GM12874 (cell line): ENCODE measurements around the gene ANKRD39.

Source experiments
- TF ChIP-seq, protein P1 (sequence below): IDR thresholded peaks from 2 replicates; pipeline ENCODE4 v1.5.1; 2011; ENCODE audit warnings: low read depth, mild to moderate bottlenecking, control low read depth, low read length, moderate library complexity; ENCODE audit not compliant: insufficient read depth

Gene ANKRD39

DNA sequence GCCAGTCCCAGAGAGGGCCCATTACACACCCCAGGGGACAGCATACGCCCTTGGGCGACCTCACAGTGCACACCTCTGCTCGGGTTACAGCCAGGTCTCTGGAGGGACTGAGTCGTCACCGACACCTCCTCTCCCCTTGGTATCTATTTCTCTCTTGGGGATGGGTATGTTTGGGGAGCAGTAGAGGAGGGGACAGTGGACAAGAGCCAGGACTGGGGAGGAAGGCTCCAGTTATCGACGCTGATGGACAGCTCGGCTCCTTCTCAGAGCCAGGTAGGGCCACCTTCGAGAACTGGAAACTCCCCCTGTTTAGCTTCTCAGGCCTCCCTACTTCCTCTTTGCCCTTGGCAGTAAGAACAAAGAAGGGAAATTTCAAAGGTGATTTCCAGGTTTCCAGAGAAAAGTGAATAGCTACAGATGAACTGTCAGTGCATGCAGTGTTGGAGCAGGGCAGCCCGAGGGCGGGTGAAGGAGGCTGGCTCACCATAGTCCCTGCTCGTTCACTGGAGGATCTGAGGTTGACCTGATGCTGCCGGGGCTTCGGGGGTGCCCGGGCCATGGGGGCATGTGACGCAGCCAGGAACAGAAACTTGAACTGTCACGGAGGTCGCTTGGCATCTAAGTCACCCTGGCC lies 16.5 kb upstream of the ANKRD39 start:
- TF ChIP-seq, protein P1, sequence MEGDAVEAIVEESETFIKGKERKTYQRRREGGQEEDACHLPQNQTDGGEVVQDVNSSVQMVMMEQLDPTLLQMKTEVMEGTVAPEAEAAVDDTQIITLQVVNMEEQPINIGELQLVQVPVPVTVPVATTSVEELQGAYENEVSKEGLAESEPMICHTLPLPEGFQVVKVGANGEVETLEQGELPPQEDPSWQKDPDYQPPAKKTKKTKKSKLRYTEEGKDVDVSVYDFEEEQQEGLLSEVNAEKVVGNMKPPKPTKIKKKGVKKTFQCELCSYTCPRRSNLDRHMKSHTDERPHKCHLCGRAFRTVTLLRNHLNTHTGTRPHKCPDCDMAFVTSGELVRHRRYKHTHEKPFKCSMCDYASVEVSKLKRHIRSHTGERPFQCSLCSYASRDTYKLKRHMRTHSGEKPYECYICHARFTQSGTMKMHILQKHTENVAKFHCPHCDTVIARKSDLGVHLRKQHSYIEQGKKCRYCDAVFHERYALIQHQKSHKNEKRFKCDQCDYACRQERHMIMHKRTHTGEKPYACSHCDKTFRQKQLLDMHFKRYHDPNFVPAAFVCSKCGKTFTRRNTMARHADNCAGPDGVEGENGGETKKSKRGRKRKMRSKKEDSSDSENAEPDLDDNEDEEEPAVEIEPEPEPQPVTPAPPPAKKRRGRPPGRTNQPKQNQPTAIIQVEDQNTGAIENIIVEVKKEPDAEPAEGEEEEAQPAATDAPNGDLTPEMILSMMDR = no peak

DNA sequence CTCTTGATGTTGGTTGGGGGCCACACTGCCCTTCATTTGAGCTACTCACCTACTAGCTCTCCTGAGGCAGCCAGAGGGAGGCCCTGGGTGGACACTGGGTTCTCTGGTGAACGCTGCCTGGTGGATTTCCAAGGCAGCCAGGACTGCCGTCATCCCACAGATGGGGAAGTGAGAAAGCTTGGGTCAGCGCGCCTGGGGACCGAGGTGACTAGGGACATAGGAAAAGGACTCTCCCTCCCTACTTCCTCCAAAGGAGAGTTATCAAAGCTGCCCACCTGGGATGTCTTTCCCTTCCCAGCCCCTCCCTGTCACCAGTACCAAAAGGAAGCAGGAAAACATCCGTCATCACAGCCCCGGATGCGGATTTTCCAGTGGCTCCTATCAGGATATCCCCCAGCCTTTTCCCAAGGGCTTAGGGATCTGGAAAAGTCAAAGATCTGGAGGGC lies 15.9 kb upstream of the ANKRD39 start:
- TF ChIP-seq, protein P1 = no peak

DNA sequence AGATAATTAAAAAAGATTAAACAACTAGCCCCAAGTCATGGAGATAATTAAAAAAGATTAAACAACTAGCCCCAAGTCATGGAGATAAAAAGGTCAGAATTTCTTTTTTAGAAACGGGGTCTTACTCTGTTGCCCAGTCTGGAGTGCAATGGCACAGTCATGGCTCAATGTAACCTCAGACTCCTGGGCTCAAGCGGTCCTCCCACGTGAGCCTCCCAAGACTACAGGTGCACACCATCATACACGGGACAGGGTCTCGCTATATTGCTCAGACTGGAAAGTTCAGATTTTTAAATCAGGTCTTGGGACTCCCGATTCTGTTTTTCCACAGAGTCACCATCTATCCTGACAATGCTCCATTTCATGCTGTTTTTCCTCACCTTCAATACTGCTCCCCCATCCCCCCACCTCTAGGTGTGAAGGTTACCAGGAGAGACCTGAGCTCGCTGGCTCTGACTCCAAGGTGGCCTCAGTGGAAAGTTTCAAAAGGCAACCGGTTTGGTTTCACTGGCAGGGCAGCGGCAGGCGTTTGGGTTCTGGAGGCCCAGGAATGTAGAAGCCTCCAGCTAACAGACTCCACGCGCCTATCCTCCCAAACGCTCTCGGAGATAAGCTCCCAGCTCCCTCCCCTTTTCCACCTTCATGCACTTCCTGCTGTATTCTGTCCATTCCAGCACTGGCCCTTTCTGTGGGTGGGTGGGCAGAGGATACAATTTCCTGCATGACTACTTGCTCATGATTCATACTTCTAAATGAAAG lies 15.0 kb upstream of the ANKRD39 start:
- TF ChIP-seq, protein P1 = no peak

DNA sequence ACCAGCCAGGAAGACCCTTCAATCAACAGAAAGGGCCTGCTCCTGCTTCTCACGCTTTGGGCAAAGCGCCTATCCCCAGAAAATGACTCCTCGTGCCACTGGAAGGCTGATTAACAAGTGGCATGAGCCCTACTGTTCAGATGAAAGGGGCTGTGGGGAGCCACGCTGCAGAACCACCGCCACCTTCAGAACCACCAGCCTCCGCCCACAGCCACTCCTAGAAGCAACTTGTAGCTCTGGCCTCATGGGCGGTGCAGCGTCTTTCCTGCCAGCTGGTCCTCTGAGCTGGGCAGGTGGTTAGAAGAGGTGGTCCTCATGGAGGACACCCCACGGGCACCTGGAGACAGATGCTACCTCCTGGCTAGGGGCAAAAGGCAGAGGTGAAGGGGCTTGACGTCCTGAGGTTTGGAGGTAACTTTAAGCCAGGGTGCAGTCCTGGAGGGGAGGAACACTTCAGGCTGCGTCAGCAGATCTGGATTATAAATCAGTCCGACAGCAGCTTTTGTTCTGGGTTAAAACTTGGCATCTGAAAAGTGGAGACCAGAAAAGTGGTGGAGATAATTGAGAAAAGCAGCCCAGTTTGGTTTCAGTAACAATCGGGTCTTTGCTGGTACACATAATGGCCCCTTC lies 12.9 kb upstream of the ANKRD39 start:
- TF ChIP-seq, protein P1 = no peak

DNA sequence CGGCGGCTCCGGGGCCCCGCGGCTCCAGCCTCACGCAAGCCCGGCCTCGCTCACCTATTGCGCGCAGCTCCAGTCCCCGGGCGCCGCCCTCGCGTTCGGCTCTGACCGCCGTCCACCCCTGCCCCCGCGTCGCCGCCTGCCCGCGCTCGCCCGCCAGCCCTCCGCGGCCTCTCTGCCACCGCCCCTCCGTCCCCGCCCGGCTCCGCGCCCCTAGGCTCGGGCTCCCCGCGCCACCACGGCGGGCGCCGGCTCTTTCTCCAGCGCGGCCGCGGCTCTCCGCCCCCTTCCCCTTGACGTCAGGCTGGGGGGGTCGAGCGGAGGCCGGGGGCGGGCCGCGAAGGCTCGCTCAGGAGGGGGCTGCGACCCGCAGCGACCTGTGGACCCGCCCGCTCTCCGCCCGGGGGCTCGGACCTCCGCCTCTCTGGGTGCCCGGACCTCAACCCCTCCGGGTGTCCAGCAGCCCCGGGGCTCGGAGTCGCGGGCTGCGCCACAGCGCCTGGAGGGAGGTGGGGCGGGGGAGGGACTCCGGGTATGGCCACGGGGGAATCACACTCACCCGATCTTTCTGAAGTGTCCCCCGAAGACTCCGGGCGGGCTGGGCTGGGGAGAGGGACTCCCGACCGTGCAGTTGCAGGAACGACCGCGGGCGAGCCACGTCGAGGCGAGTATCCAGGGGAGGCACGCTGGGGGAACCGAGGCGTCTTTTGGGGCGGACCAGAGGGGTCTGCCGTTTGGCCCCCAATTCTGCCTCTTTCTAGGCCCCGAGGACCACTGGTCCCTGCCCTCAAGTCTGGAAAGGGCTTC lies 12.2 kb upstream of the ANKRD39 start, which contains the start of gene SEMA4C:
SEMA4C (minus strand) TSS at position 259 of the 804 bp plus-strand sequence. CDS start 2,194 bp downstream, outside the sequence.
- TF ChIP-seq, protein P1 = no peak

DNA sequence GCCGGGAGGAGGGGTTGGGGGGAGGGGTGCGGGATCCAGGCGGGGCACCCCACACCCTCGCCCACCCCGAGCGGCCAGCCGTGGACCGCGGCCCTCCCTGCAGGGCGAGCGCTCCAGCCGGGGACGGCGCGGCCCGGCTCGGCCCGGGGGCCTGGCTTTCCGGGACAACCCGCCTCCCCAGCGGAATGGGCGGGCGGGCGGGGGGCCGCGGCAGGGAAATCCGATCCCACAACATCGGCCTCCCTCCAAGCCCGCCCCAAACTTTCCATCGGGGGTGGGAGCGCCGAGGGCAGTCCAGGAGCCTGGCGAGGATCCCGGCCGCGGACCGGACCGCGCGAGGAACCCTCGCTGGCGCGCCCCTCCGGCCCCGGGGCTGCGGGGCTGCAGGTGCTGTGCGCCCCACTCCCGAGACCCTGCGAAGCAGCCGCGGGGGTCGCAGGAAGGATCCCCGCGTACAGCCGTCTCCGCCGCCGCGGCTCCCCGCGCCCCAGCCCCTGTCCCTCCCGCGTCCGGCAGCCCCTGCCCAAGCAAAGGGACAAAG lies 11.5 kb upstream of the ANKRD39 start:
- TF ChIP-seq, protein P1 = no peak
